Embryonic facial prominence (tissue), 1 donor: Measurements from ENCODE around the gene CYP11A1.

Experiments
- DNase-seq: peaks from one replicate; pipeline ENCODE4 v3.0.0-alpha.2; 2016; ENCODE audit errors: extremely low spot score

CYP11A1 gene

GRCh38 chr15:74347757-74348250, 19.6 kb downstream of the CYP11A1 start:
- no peak for DNase-seq

GRCh38 chr15:74345051-74345450, 22.4 kb downstream of the CYP11A1 start:
- DNase-seq: no peak

GRCh38 chr15:74343797-74344127, 23.7 kb downstream of the CYP11A1 start:
- DNase-seq: no peak

- no peak for DNase-seq
These were observed 24.2 kb downstream of the CYP11A1 start for GRCh38 chr15:74343127-74343796.

- DNase-seq: no peak
These were observed 27.3 kb downstream of the CYP11A1 start for GRCh38 chr15:74340150-74340549.

GRCh38 chr15:74339371-74339770, 28.1 kb downstream of the CYP11A1 start:
- no peak for DNase-seq

- no peak for DNase-seq
These were observed 28.8 kb downstream of the CYP11A1 start for GRCh38 chr15:74338676-74339075.

GRCh38 chr15:74337607-74338211, 29.7 kb downstream of the CYP11A1 start:
- DNase-seq: no peak

- no peak for DNase-seq
These were observed 30.3 kb downstream of the CYP11A1 start for GRCh38 chr15:74337146-74337545.

- DNase-seq: no peak
These were observed 31.1 kb downstream of the CYP11A1 start for GRCh38 chr15:74336061-74337005.

GRCh38 chr15:74335396-74335795, 32.0 kb downstream of the CYP11A1 start:
- DNase-seq: no peak

GRCh38 chr15:74334127-74334526, 33.3 kb downstream of the CYP11A1 start:
- no peak for DNase-seq

- DNase-seq: no peak
These were observed 33.8 kb downstream of the CYP11A1 start for GRCh38 chr15:74333662-74334061.

- DNase-seq: no peak
These were observed 34.4 kb downstream of the CYP11A1 start for GRCh38 chr15:74333093-74333492.

- DNase-seq: no peak
These were observed 34.8 kb downstream of the CYP11A1 start for GRCh38 chr15:74332611-74333010.

GRCh38 chr15:74332011-74332410, 35.4 kb downstream of the CYP11A1 start:
- DNase-seq: no peak

GRCh38 chr15:74330861-74331408, 36.5 kb downstream of the CYP11A1 start:
- DNase-seq: no peak

GRCh38 chr15:74328331-74329056, 39.0 kb downstream of the CYP11A1 start:
- DNase-seq: no peak

GRCh38 chr15:74327756-74328155, 39.7 kb downstream of the CYP11A1 start:
- no peak for DNase-seq

GRCh38 chr15:74326746-74327145, 40.7 kb downstream of the CYP11A1 start:
- no peak for DNase-seq

- no peak for DNase-seq
These were observed 42.7 kb downstream of the CYP11A1 start for GRCh38 chr15:74324714-74325113.
